Measurements from ENCODE around the gene PPIL4. TPM values are rescaled to one million over a fixed set of nuclear protein-coding genes. Genes with fewer than 3 reads are reported as not detected.

PPIL4 gene
- total RNA-seq, 1 experiment from 2014 or later, result 36.9 TPM

- H3K27me3 ChIP-seq (ENCODE audit: insufficient read depth, low read length), result no peaks in the 10 kb centered on the region
- no CpG with 5 or more reads among the region's 4 CpGs for WGBS (ENCODE audit: extremely low coverage, insufficient read length, low lambda C conversion rate)
- Mint-ChIP-seq H3K4me3 (no peak overlapping the region), H3K36me3 (ENCODE audit: insufficient read depth in 1 of 3, low read depth in 3 of 3) (no peaks in the 10 kb centered on the region), H3K4me1 (peaks cover 6 to 9% of the 10 kb centered on the region in 2 experiments), H3K27ac (no peak overlapping the region; a peak in 1 of 7 replicates), H3K9me3 (no peaks in the 10 kb centered on the region), H3K27me3 (ENCODE audit: low read depth) (no peaks in the 10 kb centered on the region)
- no peaks in the 10 kb centered on the region for H3K4me1 ChIP-seq (ENCODE audit: insufficient read depth, low read length)
- H3K18ac ChIP-seq (ENCODE audit: insufficient read length, low read depth, low read length), result no peak overlapping the region
- no peak overlapping the region for H3K4me2 ChIP-seq (ENCODE audit: insufficient read depth, insufficient read length, low read length)
- DNase-seq, result no peak
- H2AK5ac ChIP-seq (ENCODE audit: insufficient read length, low read length), result no peak overlapping the region
- no peak overlapping the region for H4K8ac ChIP-seq (replicated peaks; ENCODE audit: insufficient read length, low read depth, low read length)
- H3K79me2 ChIP-seq (ENCODE audit: insufficient read depth, low read length), result no peaks in the 10 kb centered on the region
- no peak overlapping the region for H2BK15ac ChIP-seq (ENCODE audit: low read depth, low read length)
- no peak overlapping the region for H2BK5ac ChIP-seq (ENCODE audit: insufficient read length, low read length)
- no peak overlapping the region for H3K56ac ChIP-seq (ENCODE audit: insufficient read length, low read depth, low read length)
- H3K27ac ChIP-seq (ENCODE audit: insufficient read length, low read depth, low read length), result no peak overlapping the region
- no peaks in the 10 kb centered on the region for H3K9me3 ChIP-seq (ENCODE audit: control insufficient read depth, low read depth, low read length)
- no peaks in the 10 kb centered on the region for H3K23me2 ChIP-seq (ENCODE audit: insufficient read length, low read depth, low read length, poor library complexity, severe bottlenecking)
- H2BK120ac ChIP-seq (ENCODE audit: low read depth, low read length, poor library complexity, severe bottlenecking), result no peak overlapping the region
- H2AFZ ChIP-seq (ENCODE audit: low read length), result no peak overlapping the region
- H2BK20ac ChIP-seq (ENCODE audit: low read depth, low read length, poor library complexity, severe bottlenecking), result no peak overlapping the region
- H3K79me1 ChIP-seq (ENCODE audit: insufficient read depth, low read depth, low read length, poor library complexity, severe bottlenecking), result no peaks in the 10 kb centered on the region
- H3T11ph ChIP-seq (ENCODE audit: low read length), result no peak overlapping the region
- no peak overlapping the region for H3K23ac ChIP-seq (ENCODE audit: insufficient read length, low read depth, low read length)
- no peak for TF ChIP-seq CTCF (conservative IDR thresholded peaks at IDR 0.05)
- no peak overlapping the region for H3K14ac ChIP-seq (ENCODE audit: insufficient read depth, low read length)
- H4K5ac ChIP-seq (ENCODE audit: insufficient read length, low read depth, low read length), result no peak overlapping the region
- H4K20me1 ChIP-seq (ENCODE audit: control insufficient read depth, insufficient read depth, insufficient read length), result no peaks in the 10 kb centered on the region
- H3K4ac ChIP-seq (ENCODE audit: low read depth, low read length), result no peak overlapping the region
- no peak overlapping the region for H3K9ac ChIP-seq (ENCODE audit: extremely low read depth, insufficient read length, low read length)
- H2BK12ac ChIP-seq (ENCODE audit: insufficient read length, low read depth, low read length), result no peak overlapping the region
- no peak overlapping the region for H4K91ac ChIP-seq (ENCODE audit: insufficient read length, low read depth, low read length)
Observed at GRCh38 chr6:149487316-149487715, 58.5 kb downstream of the PPIL4 start.

Measured in H9 (cell line).